ENCODE measurements around the gene NRBF2.
"Not testable (repeated sequence)": the region's sequence is repeated elsewhere in the genome, so short reads cannot be mapped to it uniquely, and the experiment has no call there.

The NRBF2 gene

GRCh38 chr10:63119041-63119440 lies 14.1 kb upstream of the NRBF2 start:
- no peak for DNase-seq (ENCODE audit: low spot score)

DNA sequence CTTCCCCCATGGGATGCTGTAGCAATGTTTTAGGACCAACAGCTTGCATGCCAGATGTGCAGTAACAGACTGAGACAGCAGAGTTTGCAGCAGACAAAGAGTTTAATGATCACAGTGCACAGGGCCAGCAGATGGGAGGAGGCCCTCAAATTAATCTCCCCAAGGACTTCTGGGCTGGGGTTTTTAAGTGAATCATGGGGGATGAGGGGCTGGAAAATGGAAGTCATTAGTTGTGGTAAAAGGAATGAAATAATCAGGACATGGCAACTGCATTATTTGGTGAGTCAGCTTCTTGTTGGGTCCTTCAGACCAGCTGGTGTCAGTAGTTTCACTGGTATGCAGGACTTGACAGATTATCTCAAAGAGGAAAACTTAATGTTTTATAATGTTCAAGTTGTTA lies 12.6 kb upstream of the NRBF2 start:
- DNase-seq (ENCODE audit: low spot score) = no peak

GRCh38 chr10:63123727-63124362 lies 9.3 kb upstream of the NRBF2 start:
- no peak for DNase-seq (ENCODE audit: low spot score)

- DNase-seq (ENCODE audit: low spot score) = no peak
Observed at GRCh38 chr10:63125459-63125858, 7.7 kb upstream of the NRBF2 start.

GRCh38 chr10:63128443-63128842 lies 4.7 kb upstream of the NRBF2 start:
- no peak for DNase-seq (ENCODE audit: low spot score)

DNA sequence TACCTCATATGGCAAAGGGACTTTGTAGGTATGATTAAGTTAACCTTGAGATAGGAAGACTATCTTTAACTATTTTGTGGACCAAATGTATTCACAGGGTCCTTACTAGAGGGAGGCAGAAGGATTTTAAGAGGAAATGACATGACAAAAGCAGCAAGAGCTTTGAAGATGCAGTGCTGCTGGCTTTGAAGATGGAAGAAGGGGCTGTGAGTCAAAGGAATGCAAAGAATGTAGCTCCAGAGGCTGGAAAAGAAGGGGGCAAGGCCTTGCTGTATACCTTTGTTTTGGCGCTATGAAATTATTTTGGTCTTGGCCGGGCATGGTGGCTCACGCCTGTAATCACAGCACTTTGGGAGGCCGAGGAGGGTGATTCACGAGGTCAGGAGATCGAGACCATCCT lies 3.2 kb upstream of the NRBF2 start:
- no peak for DNase-seq (ENCODE audit: low spot score)

DNA sequence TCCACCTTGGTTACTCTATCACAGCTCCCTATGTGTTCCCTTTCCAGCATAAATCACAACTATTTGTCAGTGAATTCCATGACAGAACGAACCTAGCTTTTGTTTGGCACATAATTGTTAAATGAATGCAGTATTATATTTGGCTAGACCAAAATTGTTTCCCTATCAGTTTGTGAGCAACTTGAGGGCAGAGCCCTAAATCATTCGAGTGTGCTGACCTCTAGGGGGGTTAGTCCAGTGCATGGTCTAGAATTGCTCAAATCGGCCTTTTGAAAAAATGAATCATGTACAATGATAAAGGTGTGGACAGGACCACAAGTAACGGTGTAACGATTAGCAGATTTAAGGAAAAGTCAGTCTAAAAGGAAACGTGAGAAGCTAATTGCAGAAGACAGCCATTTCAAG lies 475 bp upstream of the NRBF2 start:
- DNase-seq (ENCODE audit: low spot score) = peak; percentile 5

DNA sequence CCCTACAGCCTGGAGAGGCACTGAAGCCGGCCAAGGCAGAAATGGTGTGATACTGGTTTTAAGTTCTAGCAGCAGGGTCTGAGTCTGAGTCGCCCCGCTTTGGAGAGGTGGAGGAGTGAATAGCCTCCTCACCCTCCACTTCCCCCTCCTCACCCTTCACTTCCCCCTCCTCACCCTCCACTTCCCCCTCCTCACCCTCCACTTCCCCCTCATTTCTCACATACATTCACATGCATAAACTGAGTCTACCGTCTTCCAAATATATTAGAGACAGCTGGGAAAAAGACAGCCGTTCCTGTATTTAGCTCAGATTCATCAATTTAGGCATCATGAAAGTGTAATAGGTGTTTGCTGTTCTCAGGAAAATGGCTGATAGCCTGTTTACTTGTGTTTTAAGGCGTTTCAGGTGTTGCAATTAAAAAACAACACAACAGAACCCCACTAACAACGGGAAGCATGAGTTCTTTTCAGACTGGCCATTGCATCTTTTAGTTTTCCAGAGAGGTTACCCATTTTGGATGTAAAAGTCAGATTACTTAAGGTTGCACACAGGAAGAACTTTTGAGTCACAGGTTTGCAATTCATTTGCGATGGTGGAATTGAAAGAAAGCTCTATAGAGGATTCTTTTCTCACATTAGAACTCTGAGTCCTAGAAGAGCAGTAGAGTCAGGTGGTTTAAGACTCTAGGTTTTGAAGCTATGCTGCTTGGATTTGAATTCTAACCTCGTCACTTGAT lies 861 bp downstream of the NRBF2 start:
- DNase-seq (ENCODE audit: low spot score) = no peak

DNA sequence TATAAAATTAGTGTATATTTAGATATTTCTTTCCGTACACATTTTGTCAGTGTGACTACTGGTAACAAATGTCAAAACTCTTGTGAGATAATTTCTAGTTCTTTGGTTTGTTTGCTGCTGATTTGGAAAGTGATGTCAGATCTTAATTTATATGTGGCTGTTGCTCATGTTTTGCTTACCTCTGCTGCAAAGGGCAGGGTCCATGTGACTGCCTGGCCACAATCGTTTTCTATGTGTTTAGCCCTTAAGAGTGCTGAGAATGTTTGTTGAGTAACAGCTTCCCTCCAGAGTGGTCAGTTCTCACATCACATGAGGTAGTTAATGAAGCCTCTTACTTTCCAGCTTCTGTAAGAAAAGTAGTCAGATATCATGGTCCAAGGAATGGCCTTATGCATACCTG lies 4.2 kb downstream of the NRBF2 start:
- DNase-seq (ENCODE audit: low spot score) = peak; percentile 28

GRCh38 chr10:63140077-63140476 lies 6.9 kb downstream of the NRBF2 start:
- DNase-seq (ENCODE audit: low spot score) = no peak

DNA sequence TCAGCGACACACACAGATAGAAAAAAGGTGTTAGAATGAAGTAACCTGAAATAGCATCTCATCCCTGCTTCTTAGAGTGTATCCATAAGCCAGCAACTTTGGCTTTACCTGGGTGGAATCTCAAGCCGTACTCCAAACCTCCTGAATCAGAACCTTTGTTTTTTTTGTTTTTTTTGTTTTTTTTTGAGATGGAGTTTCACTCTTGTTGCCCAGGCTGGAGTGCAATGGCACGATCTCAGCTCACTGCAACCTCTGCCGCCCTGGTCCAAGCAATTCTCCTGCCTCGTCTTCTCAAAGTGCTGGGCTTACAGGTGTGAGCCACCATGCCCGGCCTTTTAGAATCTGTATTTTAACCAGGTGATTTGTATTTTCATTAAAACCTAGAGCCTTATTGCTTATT lies 9.0 kb downstream of the NRBF2 start:
- DNase-seq (ENCODE audit: low spot score) = no peak

- no peak for DNase-seq (ENCODE audit: low spot score)
Observed at GRCh38 chr10:63143987-63144386, 10.9 kb downstream of the NRBF2 start.

GRCh38 chr10:63145782-63146181 lies 12.7 kb downstream of the NRBF2 start:
- DNase-seq (ENCODE audit: low spot score) = no peak

DNA sequence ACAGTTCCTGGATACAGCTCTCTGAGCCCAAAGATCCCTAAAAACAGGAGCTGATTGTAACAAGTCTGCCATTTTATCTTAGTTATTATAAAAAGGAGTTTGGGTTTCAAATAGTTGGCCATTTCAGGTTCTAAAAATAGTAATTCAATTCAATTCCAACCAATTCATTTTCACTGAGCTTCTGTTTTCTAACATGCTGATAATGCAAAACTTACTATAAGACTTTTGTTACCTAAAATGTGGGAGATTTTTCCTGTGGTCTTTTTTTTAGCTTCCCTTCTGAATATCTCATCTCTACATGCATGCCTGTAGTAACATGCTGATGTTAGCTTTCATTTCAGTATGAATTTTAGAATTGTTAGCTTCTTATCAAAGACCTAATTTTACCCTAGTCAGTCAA lies 13.4 kb downstream of the NRBF2 start:
- DNase-seq (ENCODE audit: low spot score) = no peak

- no peak for DNase-seq (ENCODE audit: low spot score)
Observed at GRCh38 chr10:63150745-63151144, 17.6 kb downstream of the NRBF2 start.

- not testable (repeated sequence) for DNase-seq (ENCODE audit: low spot score)
Observed at GRCh38 chr10:63153868-63154545, 20.9 kb downstream of the NRBF2 start.

DNA sequence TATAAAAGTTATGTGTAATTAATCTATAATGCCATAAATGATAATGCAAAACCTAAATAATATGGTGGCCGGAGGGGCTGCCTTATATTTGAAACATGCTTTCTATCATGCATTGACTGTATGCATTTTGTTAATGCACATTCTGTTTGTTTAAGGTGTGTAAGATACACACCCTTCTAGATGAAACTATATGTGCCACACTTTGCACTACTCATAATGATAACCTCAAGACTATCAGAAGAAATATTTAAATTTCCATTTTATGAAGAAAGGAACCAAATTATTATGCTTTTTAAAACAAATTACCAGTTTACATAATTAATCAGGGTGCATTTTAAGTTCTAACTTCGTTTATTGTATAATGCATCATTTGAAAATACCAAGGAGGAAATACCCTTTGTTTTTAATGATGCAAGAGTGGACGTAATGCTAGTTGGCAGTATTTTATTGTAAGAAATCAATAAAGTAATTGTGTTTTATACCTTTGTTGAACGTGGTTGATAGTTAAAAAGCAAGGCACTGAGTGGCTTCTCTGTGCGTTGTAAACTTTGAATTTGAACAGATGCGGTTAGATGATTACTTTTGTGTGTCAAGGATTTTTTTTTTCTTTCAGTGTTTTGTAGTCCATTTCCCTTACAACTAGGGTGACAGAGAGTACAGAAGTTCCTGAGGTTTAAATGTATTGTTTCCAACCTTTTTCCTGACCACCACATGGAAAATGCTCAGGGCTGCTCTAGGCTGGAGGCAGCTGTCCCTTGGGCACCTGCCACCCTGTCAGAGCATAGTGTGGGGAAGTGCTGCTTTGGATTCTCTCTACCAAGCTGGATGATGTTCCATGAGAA lies 21.6 kb downstream of the NRBF2 start:
- DNase-seq (ENCODE audit: low spot score) = no peak

- DNase-seq (ENCODE audit: low spot score) = no peak
Observed at GRCh38 chr10:63155388-63156020, 22.4 kb downstream of the NRBF2 start.

DNA sequence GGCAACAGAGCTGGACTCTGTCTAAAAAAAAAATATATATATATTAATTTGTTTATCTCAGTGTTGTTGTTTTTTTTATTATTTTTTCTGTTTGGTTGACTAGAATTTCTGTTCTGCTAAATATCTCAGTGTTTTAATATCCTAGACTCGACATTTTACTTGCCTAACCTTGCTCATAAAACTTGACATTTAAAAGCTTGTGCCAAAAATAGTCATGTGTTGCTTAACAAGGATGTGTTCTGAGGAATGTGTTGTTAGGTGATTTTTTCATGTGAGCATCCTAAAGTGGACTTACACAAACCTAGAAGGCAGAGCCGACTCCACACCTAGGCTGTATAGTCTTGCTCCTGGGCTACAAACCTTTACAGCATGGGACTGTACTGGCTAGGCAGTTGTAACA lies 23.1 kb downstream of the NRBF2 start:
- DNase-seq (ENCODE audit: low spot score) = no peak

GRCh38 chr10:63157845-63158624 lies 24.9 kb downstream of the NRBF2 start:
- DNase-seq (ENCODE audit: low spot score) = peak; percentile 26

DNA sequence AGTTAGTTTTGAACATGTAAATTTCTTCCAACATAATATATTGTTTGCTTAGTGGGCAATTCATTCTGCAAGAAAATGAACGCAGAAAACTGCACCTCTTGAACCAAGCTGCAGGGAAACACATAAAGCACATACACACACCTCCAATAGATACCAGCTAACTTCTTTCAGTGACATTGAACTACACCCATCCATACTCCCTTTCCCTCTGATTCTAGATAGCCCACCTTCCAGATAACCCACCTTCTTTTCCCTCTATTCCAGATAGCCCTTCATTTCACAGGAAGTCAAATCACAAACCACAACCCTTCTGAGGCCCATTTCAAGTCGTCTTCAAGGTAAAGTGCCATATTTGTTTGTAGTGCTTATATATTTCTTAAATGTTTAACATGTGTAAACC lies 28.5 kb downstream of the NRBF2 start:
- no peak for DNase-seq (ENCODE audit: low spot score)
